Measurements from ENCODE around the gene SPEM1.

The SPEM1 gene

DNA sequence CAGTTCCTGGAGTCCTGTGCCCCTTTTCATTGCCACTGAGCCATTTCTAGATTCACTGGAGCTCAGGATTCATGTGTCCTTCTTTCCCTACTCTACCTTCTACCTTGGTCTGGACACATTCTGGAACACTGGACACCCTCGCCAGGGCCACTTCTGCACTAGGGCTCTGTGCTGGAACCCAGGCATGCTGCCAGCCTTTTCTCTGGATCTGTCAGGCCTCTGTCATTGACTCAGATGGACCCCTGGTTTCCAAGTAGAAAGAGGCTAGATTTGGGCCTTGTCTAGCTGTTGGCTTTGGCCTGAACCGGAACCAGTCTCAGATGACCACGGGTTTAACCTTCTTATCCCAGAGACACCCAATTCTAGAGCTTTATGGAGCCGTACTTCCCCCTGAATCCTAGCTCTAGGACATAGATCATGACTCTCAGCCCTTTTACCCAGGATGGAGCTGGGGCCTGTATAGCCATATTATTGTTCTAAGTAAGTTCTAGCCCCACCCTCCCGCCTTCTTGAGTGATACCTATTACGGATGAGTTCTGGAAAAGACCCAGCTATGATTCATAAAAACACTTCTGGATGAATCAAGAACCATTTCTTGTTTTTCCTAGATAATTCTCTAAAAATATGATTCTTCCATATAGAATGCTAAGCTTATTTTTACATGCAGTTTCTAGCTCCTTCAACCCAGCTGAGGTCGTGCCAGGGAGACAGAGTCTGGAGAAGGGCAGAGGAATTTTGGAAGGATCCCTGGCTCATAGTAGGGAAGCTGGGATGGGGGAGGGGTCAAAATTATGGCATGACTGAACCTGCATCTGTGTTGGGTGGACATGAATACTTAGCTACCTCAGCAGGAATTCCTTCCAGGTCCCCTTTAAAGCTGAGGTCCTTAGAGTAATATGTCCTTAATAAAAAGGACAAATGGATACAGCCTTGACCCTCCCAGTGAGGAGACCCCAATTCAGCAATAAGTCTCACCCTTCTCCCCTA lies 23.7 kb downstream of the SPEM1 start:
- TF ChIP-seq, protein P1, sequence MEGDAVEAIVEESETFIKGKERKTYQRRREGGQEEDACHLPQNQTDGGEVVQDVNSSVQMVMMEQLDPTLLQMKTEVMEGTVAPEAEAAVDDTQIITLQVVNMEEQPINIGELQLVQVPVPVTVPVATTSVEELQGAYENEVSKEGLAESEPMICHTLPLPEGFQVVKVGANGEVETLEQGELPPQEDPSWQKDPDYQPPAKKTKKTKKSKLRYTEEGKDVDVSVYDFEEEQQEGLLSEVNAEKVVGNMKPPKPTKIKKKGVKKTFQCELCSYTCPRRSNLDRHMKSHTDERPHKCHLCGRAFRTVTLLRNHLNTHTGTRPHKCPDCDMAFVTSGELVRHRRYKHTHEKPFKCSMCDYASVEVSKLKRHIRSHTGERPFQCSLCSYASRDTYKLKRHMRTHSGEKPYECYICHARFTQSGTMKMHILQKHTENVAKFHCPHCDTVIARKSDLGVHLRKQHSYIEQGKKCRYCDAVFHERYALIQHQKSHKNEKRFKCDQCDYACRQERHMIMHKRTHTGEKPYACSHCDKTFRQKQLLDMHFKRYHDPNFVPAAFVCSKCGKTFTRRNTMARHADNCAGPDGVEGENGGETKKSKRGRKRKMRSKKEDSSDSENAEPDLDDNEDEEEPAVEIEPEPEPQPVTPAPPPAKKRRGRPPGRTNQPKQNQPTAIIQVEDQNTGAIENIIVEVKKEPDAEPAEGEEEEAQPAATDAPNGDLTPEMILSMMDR (conservative IDR thresholded peaks at IDR 0.05): no peak
- H3K27ac ChIP-seq: no peak overlapping the region

DNA sequence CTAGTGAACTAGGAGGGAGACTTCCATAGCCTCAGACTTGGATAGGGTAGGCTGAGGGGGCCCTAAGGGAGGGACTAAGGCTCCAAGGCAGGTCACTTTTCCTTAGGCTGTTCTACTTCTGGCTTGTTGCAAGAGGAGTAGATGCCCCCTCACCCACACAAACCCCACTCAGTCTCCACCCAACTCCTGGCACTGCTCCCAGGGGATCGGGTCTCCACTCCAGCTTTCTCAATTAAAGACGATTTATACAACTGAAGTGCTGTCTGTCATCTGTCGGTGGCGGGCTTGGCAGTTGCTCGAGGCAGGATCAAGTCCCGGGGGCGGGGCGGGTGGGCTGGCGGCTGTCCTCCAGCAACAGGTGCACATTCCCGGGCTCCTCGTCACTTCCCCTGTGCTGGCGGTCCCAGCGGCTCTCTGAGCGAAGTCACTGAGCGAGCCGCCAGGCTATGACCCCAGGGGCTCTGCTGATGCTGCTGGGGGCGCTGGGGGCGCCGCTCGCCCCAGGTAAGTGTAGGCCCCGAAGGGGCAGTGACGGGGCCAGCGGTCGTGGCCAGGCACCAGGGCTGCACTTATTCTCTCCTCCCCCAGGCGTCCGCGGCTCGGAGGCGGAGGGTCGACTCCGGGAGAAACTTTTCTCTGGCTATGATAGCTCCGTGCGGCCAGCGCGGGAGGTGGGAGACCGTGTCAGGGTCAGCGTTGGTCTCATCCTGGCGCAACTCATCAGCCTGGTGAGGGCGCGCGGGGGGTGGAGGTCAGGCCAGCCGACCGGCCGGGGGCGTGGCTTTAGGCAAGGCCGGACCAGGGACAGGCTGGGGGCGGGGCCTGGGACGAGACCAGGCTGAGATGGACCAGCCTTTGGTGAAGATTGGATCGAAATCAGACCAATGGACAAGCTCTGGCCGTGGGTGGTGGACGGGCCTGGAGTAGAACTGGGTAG lies 24.8 kb downstream of the SPEM1 start, which contains the start of gene CHRNB1:
Gene CHRNB1, plus strand, starts transcription at position 380 of the 937 bp plus-strand sequence. Its CDS starts 67 bp downstream, at position 447.
- TF ChIP-seq, protein P1 (conservative IDR thresholded peaks at IDR 0.05): no peak
- no peak within 1 kb of the TSS for H3K27ac ChIP-seq

DNA sequence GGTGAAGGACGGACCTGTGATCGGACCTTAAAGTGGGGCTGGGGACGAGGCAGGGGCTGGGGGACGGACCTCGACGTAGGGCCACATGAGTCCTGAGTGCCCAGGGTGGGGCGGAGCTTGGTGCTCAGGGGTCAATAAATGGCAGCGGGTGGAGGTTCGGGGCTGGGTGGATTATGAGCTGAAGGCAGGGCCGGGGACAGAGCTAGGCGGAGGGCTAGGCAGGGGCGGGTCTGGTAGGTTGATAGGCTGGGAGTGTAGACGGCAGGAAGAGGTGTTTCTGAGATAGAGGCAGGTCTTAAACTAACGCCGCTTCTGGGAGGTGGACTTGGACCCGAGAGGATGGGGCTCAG lies 25.5 kb downstream of the SPEM1 start:
- no peak overlapping the region for H3K27ac ChIP-seq
- TF ChIP-seq, protein P1 (conservative IDR thresholded peaks at IDR 0.05): no peak

DNA sequence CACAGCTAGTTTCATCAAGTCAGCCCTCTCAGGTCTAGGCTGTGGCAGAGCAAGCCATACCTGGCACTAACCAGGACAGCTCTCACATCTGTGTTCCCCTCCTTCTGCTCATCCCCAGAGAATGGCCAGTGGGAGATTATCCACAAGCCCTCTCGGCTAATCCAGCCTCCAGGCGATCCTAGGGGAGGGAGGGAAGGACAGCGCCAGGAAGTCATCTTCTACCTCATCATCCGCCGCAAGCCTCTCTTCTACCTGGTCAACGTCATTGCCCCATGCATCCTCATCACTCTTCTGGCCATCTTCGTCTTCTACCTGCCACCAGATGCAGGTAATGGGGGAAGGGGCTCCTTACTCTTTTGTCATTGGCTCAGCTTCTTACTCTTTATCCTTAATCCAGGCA lies 28.3 kb downstream of the SPEM1 start:
- TF ChIP-seq, protein P1 (conservative IDR thresholded peaks at IDR 0.05): no peak
- no peak overlapping the region for H3K27ac ChIP-seq

DNA sequence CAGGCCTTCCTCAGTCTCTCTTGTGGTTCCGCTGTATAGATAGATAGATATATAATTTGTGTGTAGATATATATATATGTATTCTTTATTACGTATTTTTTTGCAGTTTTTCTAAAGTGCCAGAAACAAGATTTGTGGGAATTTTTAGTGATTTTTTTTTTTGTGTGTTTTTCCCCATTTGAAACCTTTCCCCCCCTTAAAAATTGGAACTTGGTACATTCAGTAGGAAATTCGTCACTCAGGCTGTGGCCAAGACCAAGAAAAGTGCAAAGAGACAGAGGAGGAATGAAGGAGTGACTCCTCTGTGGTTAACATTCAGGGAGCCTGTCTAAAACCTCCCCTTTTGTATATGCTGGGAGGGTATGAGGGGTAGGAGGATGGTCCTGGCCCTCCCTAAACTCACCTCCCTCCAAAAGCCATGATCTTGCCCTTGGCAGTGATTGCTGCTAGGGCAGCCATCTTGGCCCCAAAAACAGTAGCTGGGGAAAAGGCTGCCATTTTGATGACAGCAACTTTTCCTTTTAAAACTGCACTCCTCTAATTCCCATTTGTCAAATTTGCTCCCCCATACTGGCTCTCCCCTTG lies 39.9 kb downstream of the SPEM1 start:
- H3K27ac ChIP-seq: no peak overlapping the region
- TF ChIP-seq, protein P1 (conservative IDR thresholded peaks at IDR 0.05): no peak

DNA sequence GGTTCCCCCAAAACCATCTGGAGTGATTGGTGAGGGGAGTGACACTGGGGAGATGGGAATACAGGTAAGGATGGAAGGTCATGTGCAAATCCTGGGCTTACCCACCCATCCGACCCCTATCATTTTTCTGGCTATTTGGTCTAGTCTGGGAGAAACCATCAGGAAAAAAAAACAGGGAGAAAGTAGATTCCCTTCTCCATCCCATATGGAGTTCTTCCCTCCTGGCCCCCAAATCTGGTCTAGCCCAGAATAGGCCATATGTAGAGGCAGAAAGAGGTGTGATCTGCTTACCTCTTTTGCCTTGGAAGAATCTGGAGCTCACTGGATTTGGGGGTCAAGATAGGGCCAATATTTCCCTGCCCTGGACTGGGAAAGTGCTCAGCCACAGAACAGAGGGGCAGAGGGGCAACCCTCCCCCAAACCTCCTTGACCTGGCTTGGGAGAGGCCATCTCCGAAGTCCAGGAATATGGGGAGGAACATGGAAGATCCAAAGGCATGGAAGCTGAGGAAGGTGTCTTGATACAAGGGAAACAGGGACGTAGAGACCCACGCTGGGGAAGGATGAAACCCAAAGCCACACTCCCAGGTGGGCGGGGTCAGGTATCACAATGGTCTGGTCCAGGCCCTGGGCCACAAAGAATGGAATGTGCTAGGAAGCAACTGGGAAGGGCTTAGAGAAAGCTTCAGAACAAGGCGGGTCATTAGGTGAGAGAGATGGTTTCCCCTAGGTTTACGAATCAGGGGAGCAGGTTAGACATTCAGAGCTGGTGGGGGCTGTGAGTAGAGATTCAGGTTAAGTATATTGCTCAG lies 40.9 kb downstream of the SPEM1 start:
- TF ChIP-seq, protein P1 (conservative IDR thresholded peaks at IDR 0.05): no peak
- no peak overlapping the region for H3K27ac ChIP-seq
